ENCODE measurements around the gene FPR1.
A peak's percentile ranks its signal among the peaks of the same experiment; 100 is the strongest.
"Not testable (repeated sequence)": the region's sequence is repeated elsewhere in the genome, so short reads cannot be mapped to it uniquely, and the experiment has no call there.

The FPR1 gene

DNA sequence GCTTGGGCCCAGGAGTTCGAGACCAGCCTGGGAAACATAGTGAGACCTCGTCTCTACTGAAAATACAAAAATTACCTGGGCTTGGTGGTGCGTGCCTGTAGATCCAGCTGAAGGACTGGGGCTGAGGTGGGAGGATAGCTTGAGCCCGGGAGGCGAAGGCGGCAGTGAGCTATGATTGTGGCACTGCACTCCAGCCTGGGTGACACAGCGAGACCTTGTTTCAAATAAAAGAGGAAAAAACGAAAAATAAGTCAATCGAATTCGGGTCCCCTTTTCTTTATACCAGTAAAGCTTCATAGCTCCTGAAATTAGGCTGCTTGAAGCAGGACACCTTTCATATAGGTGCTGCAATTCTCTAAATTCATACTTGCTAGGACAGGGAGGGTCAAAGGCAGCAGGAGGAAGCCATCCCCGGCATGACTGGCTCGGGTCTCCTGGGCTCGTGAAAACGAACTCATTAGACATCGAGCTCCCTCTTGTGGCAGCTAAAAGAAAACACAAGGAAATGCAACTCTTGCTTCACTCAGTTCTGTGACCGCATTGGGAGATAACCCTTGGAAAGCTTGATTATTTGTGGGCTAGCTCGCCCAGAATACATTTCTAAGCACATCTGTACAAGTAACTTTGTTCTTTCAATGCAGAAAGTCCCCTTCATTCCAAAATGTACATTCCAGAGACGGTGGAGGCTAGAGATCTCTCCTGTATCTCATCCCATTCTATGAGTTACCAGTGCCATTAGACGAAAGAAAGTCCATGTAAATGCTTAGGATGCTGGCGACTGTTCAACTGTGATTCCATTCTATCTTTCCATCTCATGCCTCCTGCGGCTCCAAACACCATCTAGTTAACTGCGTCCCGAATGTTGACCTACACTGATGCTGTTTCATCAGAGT, 26.1 kb upstream of the FPR1 start:
- peak; percentile 62 for DNase-seq

DNA sequence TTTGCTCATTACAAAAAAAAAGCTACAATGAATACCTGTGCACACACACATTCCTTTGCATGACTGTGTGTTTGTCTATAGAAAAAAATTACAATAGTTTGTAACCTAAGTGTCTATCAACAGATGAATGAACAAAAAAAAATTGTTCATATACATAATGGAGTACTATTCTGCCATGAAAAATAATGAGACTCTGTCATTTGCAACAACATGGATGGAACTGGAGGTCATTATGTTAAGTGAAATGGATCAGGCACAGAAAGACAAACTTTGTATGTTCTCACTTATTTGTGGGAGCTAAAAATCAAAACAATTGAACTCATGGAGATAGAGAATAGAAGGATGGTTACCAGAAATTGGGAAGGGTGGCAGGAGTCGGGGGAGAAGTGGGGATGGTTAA, 24.9 kb upstream of the FPR1 start:
- not testable (repeated sequence) for DNase-seq

DNA sequence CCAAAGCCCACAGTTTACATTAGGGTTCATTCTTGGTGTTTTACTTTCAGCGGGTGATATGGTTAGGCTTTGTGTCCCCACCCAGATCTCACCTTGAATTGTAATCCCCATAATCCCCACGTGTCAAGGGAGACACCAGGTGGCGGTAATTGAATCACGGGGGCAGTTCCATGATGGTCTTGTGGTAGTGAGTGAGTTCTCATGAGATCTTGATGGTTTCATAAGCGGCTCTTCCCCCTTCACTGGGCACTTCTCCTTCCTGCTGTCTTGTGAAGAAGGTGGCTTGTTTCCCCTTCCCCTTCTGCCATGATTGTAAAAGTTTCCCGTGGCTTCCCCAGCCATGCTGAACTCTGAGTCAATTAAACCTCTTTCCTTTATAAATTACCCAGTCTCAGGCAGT, 21.3 kb upstream of the FPR1 start:
- no peak for DNase-seq

DNA sequence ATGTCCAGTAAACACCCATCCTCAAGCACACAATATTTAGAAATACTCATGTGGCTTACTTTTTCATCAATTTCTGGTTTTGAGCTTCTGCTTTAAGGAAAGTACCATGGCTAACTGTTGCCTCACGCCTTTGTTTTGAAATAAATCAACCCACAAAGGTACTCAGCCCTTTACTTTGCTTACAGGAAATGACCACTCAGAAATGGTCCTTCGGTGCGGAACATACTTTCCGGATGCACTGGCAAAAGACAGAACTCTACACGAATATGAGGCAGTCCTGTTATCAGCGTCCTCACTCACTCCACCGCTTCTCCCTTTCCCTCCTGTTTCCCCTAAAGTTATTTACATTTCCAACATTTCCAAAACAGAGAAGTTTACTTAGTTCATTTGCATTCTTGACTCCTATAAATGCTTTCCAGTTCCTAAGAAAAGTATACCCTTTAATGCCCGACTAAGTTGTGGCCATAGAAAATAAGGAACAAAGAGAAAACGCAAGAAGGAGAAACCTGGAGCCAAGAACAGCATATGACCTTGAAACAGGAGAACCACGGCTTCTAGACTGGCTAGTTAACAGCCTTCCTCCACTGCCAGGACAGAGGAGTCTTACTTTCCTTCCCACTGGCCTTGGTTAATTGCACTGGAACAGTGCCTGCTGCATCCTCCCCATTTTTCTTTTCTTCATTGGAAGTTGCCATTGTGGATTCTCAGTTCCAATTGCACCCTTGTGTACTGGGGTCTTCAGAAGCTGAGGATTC, 19.9 kb upstream of the FPR1 start:
- DNase-seq: no peak

DNA sequence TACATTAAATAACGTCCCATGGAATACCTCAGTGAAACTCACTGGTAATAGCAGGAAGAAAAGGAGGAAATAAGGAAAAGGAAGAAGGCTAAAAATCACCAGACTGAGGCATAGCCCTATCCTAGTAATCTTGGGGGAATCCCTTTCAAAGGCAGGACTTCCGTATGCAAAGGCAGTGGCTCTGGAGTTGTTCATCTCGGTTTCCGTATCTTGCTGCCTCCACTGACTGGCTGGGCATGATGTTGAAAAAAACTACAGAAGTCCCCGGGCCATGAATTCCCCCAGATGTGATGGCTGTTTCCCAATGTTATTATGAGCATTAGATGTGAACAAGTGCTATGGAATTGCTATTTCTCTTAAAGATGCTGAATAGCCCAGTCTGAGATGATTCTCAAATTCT, 14.8 kb upstream of the FPR1 start:
- DNase-seq: no peak

DNA sequence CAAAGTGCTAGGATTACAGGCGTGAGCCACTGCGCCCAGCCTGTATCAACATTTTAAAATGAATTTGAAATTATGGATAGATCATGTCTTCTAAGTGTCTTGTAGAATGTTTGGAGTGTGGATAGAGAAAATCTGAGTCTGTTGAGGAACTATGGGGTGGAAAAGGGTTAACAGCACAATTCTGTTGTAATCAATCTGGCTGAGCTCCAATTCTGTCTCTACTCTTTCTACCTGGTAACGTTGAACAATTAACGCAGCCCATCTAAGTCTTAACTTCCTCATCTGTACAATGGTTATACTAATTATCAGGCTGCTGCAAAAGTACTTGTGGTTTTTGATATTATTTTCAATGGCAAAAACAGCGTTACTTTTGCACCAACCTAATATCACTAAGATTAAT, 13.4 kb upstream of the FPR1 start:
- no peak for DNase-seq

DNA sequence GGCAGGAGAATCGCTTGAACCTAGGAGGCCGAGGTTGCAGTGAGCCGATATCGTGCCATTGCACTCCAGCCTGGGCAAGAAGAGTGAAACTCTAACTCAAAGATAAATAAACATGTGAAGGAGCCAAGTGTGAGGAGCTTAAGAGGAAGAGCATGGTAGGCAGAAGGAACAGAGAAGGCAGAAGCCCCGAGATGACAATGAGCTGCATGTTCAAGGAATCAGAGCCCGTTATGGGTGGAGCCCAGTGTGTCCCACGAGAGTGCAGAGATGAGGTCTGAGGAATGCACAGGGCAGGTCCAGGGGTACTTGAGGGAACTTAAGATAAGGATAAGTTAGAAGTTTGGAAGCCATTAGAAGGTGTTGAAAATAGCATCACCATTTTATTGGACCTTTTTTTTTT, 10.0 kb upstream of the FPR1 start:
- DNase-seq: no peak

DNA sequence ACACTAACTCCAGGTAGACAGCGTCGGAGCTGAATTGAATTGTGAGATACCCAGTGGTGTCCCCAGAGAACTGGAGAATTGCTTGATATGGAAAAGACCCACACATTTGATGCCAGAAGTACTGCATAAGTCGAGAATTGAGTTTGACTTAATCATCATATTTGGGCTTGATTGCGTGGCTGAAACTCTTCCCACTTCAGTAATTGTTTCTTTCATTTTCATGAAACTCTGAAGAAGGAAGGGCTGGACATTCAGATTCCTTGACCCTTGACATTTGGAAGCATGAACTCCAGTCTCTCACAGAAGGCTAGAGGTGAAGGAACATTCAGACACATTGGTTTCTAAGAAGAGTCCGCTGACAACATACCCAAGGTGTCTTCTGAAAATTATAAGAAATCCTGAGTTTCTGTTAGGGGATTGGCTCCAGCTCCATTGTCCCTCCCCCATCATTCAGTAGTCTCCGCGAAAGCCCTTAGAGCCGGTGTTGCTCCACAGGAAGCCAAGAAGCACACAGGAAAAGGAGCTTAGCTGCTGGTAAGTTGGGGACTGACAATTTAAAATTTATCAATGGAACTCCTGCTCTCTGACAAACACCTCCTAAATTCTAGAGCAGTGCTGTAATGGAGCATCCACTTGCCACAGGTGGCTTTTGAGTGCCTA, 9.1 kb upstream of the FPR1 start, which contains the start of gene FPR2:
TSS of gene FPR2 (plus strand) at position 484 of the 660 bp plus-strand sequence. CDS start 7,479 bp downstream, outside the sequence.
- no peak for DNase-seq

DNA sequence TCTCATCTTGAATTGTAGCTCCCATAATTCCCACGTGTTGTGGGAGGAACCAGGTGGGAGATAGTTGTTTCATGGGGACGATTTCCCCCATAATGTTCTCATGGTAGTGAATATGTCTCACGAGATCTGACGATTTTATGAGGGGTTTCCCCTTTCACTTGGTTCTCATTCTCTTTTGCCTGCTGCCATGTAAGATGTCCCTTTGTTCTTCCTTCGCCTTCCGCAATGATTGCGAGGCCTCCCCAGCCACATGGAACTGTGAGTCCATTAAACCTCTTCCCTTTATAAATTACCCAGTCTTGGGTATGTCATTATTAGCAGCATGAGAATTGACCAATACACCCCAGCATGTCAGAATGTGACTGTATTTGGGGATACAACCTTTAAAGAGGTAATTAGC, 3.9 kb upstream of the FPR1 start:
- DNase-seq: no peak

DNA sequence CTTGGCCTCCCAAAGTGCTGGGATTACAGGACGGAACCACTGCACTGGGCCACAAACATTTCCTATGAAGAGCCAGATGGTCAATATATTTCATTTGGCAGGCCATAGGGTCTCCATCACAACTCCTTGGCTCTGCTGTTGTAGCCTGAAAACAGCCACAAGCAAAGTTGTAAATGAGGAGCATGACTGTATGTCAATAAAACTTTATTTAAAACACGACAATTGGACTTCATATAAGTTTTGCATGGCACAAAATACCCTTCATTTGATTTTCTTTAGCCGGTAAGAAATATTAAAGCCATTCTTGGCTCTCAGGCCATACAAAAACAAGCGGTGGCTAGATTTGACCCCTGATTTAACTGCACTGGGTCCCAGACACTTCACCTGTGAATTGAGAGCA, 3.1 kb upstream of the FPR1 start:
- no peak for DNase-seq

DNA sequence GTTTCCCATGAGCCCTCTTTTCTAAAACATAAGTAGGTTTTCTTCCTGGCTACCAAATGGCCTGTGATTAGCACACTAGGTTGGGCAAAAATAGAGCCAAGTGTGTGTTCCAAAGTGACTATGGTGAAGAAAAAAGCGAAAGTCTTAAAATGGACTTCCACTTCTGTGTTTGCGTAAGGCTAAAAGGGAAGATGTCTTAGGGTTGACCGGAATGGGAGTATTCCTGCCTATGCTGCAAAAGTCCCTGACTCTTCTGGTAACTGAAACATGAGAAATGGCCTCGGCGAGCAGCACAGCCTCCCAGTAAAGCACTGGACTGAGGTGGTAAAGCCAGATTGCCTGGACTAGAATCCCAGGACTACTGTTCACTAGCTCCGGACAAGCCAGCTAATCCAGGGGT, 2.4 kb upstream of the FPR1 start:
- DNase-seq: no peak

DNA sequence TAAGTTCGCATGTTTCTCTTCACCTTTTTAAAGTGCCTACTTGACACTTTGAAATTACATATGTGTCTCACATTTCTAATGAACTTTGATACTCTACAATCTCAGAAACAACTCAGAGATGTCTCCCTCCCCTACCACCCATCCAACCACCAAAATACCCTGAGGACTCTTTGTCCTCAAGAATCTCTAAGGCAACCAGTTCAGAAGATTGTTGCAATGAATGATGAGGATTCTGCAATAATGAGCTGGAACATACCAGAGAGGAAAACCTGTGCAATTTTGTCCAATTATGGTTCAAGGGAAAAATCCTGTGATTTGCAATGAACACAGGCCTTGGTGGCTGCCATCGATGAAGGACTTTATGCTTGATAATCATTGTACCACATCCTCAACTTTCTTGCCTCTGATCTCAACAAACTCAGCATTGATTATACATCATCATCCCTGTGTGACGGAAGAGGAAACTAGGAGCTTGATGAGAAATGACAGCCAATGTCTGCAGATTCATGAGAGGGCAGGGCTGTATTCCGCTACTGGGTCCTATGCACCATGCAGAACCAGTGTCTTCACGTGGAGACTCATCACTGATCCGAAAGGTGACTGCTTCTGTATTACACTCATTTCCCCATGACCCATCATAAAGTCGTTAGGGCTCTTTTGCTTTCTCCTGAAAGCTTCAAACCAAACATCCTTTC, 1.1 kb downstream of the FPR1 start:
- no peak for DNase-seq

DNA sequence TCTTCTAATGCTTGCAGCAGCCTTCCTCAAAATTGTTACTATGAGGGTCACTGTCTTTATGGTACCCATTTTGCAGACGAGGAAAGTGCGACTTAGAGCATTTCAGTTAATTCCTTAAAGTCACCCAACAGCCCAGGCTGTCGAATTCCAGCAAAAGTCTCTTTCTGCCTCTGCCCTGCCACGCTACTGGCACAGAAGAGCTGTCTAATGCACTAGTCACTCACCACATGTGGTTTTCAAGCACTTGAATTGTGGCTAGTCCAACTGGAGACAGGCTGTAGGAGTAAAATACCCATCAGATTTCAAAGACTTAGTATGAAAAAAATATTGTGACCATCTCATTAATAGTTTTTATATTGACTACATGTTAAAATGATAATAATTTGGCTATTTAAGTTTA, 1.7 kb downstream of the FPR1 start:
- no peak for DNase-seq

DNA sequence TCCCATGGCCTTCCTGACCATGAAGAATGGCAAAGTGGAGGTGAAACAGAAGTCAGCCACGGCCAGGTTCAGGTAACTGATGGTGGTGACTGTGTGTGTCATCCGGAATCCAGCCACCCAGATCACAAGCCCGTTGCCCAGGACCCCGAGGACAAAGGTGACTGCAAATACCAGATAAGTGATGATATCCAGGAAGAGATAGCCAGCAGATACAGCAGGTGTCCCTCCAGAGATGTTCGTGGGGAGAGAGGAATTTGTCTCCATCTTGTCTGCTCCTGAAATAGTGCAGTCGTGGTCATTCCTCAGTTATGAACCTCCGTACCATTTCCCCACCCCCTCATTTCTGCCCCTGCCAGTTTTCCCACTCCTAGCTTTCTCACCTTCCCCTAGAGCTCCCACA, 4.9 kb downstream of the FPR1 start:
- no peak for DNase-seq

DNA sequence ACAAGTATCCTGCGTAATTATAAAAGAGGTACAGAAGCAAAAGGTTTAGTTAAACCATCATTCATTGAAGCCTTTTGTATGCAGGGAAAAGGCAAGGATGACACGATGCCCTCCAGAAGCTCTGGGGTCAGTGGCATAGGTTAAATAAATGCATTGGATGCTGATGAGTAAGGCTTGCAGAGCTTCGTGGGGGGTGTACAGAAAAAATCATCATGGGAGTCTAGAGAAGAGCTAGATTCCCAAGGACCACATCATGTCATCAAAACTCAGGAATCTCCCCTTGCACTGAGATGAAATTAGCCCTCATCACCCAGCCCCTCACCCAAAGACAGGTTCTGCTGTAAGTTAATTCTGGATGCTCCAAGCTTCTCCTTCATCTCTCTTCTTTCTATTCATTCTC, 8.3 kb downstream of the FPR1 start:
- no peak for DNase-seq

DNA sequence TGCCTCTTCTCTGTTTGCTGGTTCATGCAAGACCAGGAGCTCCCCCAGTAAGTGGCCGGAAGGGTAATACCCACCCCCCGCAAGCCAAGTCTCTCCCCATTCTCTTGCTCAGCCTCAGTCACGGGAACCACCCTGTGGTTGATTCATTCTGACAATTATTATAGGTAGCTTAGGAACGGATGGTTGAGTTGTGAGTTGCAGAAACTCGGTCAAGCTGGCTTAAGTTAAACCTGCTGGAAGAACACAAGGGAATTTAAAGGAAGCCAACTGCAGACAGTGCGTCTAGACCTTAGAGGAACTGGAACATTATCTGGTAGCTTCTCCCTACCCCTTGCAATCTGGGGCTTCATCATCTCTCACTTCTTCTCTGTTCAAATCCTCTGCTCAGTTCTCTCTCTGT, 8.9 kb downstream of the FPR1 start:
- no peak for DNase-seq

DNA sequence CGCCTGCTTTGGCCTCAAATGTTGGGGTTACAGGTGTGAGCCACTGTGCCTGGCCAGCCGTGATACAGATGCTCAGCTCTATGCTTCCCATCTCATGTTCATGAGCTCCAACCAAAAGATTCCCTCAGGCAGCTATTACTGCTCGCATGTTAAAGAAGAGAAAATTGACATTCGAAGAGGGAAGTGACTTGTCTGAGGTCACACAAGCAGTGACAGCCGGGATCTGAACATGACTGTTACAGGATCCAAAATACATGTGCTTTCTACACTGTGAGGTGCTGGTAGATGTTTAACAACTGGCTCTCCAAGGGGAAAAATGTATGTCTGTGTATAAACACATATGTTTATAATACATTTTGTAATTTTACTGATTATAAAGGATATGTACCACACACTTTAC, 11.3 kb downstream of the FPR1 start:
- DNase-seq: no peak

DNA sequence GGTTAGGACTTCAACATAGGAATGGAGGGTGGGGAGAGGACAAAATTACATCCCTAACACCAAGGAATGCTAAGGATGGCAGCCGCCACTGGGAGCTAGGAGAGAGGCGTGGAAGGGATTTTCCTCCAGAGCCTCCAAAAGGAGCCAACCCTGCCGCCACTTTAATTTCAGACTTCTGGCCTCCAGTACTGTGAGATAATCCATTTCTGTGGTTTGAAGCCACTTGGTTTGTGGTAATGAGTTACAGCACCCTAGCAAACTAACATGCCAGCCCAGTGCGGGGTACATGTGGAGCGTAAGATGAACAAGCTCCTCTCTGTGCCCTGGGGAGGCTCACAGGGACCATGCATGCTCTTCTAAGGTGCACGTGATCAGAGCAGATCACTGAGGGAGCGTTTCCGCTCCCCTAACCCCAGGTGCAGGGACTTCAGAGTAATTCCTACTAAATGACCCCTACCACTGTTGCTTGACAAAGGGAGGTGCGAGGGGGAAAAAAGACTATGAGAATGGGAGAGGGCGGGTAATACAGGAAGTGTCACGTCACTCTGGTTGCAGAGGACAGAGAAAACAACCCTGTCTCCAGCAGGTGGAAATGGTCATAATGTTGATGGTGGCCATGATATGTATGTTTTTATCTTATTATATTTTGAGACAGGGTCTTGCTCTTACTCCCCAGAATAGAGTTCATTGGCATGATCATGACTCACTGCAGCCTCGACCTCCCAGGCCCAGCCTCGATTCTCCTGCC, 12.0 kb downstream of the FPR1 start:
- DNase-seq: no peak

DNA sequence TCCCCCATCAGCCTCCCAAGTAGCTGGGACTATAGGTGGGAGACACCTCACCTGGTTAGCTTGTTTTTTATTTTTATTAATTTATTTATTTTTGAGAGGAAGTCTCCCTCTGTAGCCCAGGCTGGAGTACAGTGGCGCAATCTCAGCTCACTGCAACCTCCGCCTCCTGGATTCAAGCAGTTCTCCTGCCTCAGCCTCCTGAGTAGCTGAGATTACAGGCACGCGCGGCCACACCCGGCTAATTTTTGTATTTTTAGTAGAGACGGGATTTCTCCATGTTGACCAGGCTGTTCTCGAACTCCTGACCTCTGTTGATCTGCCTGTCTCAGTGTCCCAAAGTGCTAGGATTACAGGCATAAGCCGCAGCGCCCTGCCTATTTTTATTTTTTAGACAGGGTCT, 13.2 kb downstream of the FPR1 start:
- not testable (repeated sequence) for DNase-seq

DNA sequence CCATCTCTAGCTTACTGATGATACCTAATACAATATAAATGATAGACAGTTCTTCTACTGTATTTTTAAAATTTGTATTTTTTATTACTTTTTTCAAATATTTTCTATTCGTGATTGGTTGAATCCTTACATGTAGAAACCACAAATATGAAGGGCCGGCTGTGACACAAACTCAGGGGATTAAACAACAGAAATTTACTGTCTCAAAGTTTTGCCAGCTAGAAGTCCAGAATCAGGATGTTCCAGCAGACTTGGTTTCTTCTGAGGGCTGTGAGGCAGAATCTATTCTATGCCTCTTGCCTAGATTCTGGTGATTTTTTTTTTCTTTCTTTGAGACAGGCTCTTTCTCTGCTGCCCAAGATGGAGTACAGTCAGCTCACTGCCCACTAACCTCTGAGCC, 13.8 kb downstream of the FPR1 start:
- no peak for DNase-seq

DNA sequence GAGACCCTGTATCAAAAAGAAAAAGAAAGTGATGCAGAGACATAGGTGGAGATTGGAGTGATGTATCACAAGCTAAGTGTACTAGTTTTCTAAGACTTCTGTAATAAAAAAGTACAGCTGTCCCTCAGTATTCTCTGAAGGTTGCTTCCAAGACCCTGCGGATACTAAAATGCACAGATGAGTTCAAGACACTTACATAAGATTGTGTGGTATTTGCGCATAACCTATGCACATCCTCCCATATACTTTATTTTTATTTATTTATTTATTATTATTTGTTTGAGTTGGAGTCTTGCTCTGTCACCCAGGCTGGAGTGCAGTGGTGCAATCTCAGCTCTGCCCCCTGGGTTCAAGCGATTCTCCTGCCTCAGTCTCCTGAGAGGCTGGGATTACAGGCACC, 14.3 kb downstream of the FPR1 start:
- DNase-seq: no peak

DNA sequence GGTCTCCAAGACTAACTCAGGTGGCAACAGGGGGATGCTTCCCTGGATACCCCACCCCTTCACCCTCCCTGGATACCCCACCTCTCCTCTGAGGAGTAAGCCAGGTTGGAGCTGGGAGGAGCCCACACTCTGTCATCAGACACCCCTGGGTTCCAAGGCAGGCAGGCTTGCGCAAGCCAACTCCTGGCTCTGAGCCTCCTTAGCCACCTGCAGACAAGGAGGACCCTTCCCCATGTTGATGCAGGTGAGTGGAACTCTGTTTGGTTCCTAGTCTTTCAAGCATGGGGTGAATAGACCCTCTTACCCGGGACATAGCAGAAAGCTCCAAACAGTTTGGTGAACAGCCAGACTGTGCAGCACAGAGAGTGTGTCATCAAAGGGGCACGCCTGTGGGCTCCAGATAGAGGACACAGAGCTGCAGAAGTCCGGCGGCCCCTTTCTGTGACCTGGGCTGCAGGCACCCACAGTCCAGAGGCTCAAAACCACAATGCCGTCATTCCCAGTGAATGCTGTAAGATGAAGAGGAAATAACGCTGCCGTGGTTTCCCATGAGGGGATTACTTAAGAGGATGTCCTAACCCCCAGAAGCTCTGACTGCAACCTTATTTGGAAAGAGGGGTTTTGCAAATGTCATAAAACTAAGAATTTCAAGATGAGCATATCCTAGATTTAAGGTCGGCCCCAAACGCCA, 15.8 kb downstream of the FPR1 start:
- no peak for DNase-seq
